A673 (cell line): ENCODE data around the gene TNFAIP8.

Source experiments
- EZH2 ChIP-seq: fragments of 200-600 bp; sonication (generic); IDR thresholded peaks from 2 replicates; pipeline ENCODE4 v1.6.1; 2017; ENCODE audit warnings: borderline replicate concordance, low read depth, mild to moderate bottlenecking, mixed read lengths, antibody characterized with exemption, low read length; ENCODE audit not compliant: poor library complexity, severe bottlenecking
- TF ChIP-seq, protein P1 (sequence below): fragments of 300-800, 200-600 bp; sonication (generic); conservative IDR thresholded peaks from 2 replicates; pipeline ENCODE4 v1.5.1; 2017; ENCODE audit warnings: low read depth, mild to moderate bottlenecking, antibody characterized with exemption, low read length, moderate library complexity, mixed read lengths

DNA sequence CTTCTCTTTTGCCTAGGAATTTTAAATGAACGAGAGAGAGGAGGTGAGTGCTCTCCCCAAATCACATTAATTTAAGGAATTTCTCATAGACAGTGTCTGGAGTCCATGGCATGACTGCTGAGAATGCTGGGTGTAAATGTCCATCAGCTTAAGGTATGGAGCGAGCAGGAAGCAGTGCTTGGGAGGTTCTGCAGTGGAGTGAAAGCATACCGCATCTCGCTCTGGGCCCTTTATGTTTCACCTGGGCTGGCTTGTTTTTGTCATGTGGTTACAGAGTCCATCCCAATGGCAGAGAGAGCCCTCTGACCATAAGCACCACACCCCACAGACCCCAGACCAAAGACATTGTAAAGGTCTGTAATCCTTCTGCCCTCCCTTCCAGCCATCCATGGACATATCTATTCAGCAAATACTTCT, 20.6 kb upstream of the TNFAIP8 start:
- TF ChIP-seq, protein P1, sequence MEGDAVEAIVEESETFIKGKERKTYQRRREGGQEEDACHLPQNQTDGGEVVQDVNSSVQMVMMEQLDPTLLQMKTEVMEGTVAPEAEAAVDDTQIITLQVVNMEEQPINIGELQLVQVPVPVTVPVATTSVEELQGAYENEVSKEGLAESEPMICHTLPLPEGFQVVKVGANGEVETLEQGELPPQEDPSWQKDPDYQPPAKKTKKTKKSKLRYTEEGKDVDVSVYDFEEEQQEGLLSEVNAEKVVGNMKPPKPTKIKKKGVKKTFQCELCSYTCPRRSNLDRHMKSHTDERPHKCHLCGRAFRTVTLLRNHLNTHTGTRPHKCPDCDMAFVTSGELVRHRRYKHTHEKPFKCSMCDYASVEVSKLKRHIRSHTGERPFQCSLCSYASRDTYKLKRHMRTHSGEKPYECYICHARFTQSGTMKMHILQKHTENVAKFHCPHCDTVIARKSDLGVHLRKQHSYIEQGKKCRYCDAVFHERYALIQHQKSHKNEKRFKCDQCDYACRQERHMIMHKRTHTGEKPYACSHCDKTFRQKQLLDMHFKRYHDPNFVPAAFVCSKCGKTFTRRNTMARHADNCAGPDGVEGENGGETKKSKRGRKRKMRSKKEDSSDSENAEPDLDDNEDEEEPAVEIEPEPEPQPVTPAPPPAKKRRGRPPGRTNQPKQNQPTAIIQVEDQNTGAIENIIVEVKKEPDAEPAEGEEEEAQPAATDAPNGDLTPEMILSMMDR, result no peak; the same call in 1 of the 2 replicates
- no peak for TF ChIP-seq EZH2
